Measurements from ENCODE around the gene ADAMTS19. TPM values are rescaled to one million over a fixed set of nuclear protein-coding genes. Genes with fewer than 3 reads are reported as not detected.

The ADAMTS19 gene
- polyA plus RNA-seq, 3 donors, result not detected

- H3K27ac Mint-ChIP-seq, result no peak overlapping the region
- Histone ChIP-seq H3K4me1 (ENCODE audit: control insufficient read depth in 1 of 2, insufficient read depth in 2 of 2, low read length in 2 of 2) (no peaks in the 10 kb centered on the region), H3K9me3 (replicated peaks in 1 of 2; ENCODE audit: control insufficient read depth in 1 of 2, insufficient read depth in 1 of 2, low read length in 2 of 2) (no peaks in the 10 kb centered on the region), H3K27ac (ENCODE audit: low read depth in 1 of 2, low read length in 2 of 2) (no peak overlapping the region), H4K20me1 (ENCODE audit: insufficient read depth, low read length) (no peaks in the 10 kb centered on the region), H3K79me2 (ENCODE audit: insufficient read depth, low read length) (no peaks in the 10 kb centered on the region), H3K36me3 (replicated peaks in 1 of 2; ENCODE audit: control insufficient read depth in 1 of 2, insufficient read depth in 2 of 2, low read length in 2 of 2) (no peaks in the 10 kb centered on the region), H3K27me3 (ENCODE audit: control insufficient read depth in 2 of 2, insufficient read depth in 2 of 2, low read length in 2 of 2) (no peaks in the 10 kb centered on the region), H3K9ac (ENCODE audit: insufficient read depth, low read length, poor library complexity, severe bottlenecking) (no peak overlapping the region), H3K4me3 (replicated peaks in 1 of 3; ENCODE audit: low read depth in 2 of 3, low read length in 3 of 3) (no peak overlapping the region), H3K4me2 (replicated peaks; ENCODE audit: extremely low read depth, low read length, poor library complexity, severe bottlenecking) (no peak overlapping the region), H2AFZ (ENCODE audit: insufficient read depth, low read depth, low read length, poor library complexity, severe bottlenecking) (no peak overlapping the region)
- H3K4me3 Mint-ChIP-seq, result no peak overlapping the region
- TF ChIP-seq CTCF (IDR thresholded peaks at IDR 0.05), result no peak
- intact Hi-C loops (cut with micrococcal nuclease), result no loop called here
- H3K27me3 Mint-ChIP-seq (ENCODE audit: low read depth in 3 of 3), result no peaks in the 10 kb centered on the region
- DNase-seq, result no peak
- H3K9me3 Mint-ChIP-seq, result peaks cover 0 to 10% (median 0%) of the 10 kb centered on the region in 7 donors
- H3K4me1 Mint-ChIP-seq, result no peaks in the 10 kb centered on the region
- no peaks in the 10 kb centered on the region for H3K36me3 Mint-ChIP-seq
These were observed 28.7 kb upstream of the ADAMTS19 start for GRCh38 chr5:129431406-129431805.

- Mint-ChIP-seq H3K4me3 (no peak overlapping the region), H3K4me1 (no peaks in the 10 kb centered on the region), H3K27me3 (ENCODE audit: low read depth in 3 of 3) (no peaks in the 10 kb centered on the region), H3K9me3 (peaks cover 0 to 9% (median 3%) of the 10 kb centered on the region in 7 donors), H3K36me3 (no peaks in the 10 kb centered on the region), H3K27ac (no peak overlapping the region)
- Histone ChIP-seq H3K9ac (ENCODE audit: insufficient read depth, low read length, poor library complexity, severe bottlenecking) (no peak overlapping the region), H4K20me1 (ENCODE audit: insufficient read depth, low read length) (no peaks in the 10 kb centered on the region), H3K4me1 (ENCODE audit: control insufficient read depth in 1 of 2, insufficient read depth in 2 of 2, low read length in 2 of 2) (no peaks in the 10 kb centered on the region), H2AFZ (ENCODE audit: insufficient read depth, low read depth, low read length, poor library complexity, severe bottlenecking) (no peak overlapping the region), H3K4me2 (replicated peaks; ENCODE audit: extremely low read depth, low read length, poor library complexity, severe bottlenecking) (no peak overlapping the region), H3K27ac (ENCODE audit: low read depth in 1 of 2, low read length in 2 of 2) (no peak overlapping the region), H3K36me3 (replicated peaks in 1 of 2; ENCODE audit: control insufficient read depth in 1 of 2, insufficient read depth in 2 of 2, low read length in 2 of 2) (no peaks in the 10 kb centered on the region), H3K4me3 (replicated peaks in 1 of 3; ENCODE audit: low read depth in 2 of 3, low read length in 3 of 3) (no peak overlapping the region), H3K27me3 (ENCODE audit: control insufficient read depth in 2 of 2, insufficient read depth in 2 of 2, low read length in 2 of 2) (no peaks in the 10 kb centered on the region), H3K79me2 (ENCODE audit: insufficient read depth, low read length) (no peaks in the 10 kb centered on the region), H3K9me3 (replicated peaks in 1 of 2; ENCODE audit: control insufficient read depth in 1 of 2, insufficient read depth in 1 of 2, low read length in 2 of 2) (peaks cover 0 to 4% of the 10 kb centered on the region in 2 donors)
- intact Hi-C loops (cut with micrococcal nuclease), result no loop called here
- 62% methylated on average over 2 of the region's 3 CpGs for WGBS (ENCODE audit: insufficient coverage)
- TF ChIP-seq CTCF (IDR thresholded peaks at IDR 0.05), result no peak
- no peak for DNase-seq
These were observed 21.8 kb upstream of the ADAMTS19 start for GRCh38 chr5:129438322-129438721.

Data from CD14-positive monocyte (primary cell).